HG02970 (cell line): ENCODE results near the gene PDP2.
A peak's percentile ranks its signal among the peaks of the same experiment; 100 is the strongest.

Experiments
- ATAC-seq: cut with Tn5 transposase; IDR thresholded peaks from one replicate; pipeline ENCODE4 v1.9.1; 2021; ENCODE audit warnings: mild to moderate bottlenecking, moderate library complexity, moderate number of reproducible peaks; ENCODE audit not compliant: unreplicated experiment, low FRiP score

Gene PDP2

GRCh38 chr16:66917741-66918140 is 37.4 kb downstream of the PDP2 start:
- ATAC-seq = no peak

DNA sequence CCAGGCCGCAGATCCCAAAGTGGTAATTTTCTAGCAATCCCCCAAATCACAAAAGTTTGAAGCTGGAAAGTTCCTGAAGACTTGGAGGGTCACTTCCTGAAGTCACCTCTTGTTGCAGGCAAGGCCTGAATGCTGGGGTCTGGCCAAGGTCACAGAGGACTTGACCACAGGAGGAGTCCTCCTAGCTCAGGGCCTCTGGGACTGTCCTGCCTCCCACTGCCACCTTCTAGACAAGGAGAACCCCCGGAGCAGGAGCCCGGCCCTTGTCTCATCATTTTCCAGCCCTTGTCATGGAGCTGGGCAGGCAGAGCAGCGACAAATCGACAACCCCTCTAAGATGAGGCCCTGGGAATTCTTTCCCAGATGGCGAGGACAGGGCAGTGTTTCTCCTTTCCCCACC is 38.0 kb downstream of the PDP2 start:
- no peak for ATAC-seq

DNA sequence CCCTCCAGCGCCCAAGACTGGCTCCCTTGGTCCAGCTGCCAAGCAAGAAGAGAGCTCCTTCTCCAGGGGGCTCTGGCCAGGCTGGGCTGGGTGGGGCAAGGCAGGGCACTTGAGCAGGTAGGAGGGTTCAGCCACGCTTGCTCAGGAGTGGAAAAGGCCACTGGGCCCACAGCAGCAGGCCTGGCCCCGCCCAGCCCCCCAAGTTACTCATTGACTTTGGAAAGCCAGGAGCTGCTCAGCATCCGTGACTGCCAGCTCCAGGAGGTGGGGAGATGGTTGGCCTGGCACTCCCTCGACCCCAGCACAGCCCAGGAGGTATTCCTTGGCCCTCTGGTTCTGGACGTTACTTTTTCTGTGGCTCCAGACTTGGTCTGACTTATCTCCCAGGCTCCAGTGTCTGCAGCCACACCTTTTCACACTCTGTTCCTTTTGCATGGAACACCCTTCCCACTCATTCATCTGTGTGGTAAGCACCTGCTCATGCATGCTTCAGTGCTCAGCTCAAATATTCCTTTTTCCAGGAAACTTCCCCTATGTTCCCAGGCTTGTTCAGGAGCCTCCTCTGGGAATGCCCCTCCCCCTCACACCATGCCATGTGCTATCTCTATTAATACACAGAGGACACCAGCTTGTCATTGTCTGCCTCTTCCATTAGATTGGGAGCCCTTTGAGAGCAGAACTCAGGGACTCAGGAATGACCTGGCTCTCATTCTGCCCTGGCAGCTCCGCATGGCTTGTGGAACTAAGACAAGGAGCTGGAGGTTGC is 38.7 kb downstream of the PDP2 start, which contains the start of gene CDH16:
Gene CDH16, minus strand, starts transcription at position 83 of the 766 bp plus-strand sequence. CDS start 820 bp downstream, outside the sequence.
- ATAC-seq = no peak

DNA sequence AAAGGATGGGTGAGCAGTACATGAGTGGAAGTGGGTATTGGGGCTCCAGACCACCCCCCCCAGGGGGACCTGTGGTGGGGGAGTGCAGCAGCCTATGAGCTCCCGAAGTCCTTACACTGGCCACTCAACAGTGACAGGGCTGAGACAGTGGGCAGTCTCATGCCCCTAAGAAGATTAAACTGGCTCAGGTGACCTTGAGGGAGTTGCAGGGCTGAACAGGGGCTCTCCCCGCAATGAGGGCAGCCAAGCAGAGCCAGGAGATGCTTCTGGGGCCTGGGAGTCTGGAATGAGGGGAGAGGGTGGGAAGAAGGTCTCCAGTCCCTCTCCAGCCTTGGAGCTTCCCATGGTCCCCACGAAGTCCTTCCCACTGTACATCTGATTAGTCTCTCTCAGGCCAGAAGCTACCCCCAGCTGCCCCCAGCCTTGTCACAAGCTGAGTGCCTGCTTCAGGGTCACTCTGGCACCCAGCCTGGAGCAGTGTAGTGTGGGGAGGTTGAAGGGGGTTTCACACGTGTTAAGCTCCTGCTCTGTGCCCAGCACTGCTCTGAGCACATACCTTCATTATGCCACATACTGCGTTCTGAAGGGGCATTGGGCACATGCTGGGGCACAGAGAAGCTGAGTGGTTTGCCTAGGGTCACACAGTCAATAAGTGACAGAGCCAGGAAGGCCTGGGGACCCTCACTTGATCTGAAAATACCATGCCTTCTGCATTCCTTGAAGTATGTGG is 39.4 kb downstream of the PDP2 start:
- ATAC-seq = no peak

- ATAC-seq = no peak
Observed at GRCh38 chr16:66920299-66920590, 39.9 kb downstream of the PDP2 start.

- ATAC-seq = no peak
Observed at GRCh38 chr16:66920924-66921680, 40.8 kb downstream of the PDP2 start.

DNA sequence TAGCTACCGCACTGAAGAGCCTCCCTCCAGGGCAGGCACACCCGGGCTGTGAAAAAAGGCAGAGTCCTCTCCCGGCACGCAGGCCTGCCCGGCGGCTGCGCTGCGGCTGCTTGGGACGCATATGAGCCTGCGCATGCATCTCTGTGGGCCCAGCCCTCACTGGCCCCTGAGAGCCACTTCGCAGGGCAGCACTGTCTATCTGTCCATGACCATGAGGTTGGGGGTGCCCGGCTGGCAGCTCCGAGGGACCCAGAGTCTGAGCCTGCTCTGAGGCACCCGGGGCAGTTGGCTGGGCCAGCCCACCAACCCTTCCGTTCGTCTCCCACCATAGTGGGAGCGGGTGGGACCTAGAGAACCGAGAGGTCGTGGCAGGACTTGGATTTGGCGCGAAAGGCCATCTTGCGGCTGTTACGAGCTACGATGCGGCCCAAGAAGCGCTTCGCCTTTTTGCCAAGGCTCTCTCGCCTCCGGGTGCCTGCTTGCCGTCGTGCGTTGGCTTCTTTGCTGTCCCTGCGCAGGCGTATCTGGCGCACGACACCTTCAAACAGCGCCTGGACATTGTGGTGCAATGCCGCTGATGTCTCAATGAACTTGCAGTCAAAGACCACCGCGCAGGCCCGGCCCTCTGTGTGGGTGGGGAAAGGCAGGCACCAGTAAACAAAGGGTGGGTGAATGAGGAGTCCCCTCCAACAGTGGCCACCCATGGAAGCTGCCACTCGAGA is 41.6 kb downstream of the PDP2 start:
- no peak for ATAC-seq

GRCh38 chr16:66923247-66923731 is 43.0 kb downstream of the PDP2 start:
- ATAC-seq = no peak

DNA sequence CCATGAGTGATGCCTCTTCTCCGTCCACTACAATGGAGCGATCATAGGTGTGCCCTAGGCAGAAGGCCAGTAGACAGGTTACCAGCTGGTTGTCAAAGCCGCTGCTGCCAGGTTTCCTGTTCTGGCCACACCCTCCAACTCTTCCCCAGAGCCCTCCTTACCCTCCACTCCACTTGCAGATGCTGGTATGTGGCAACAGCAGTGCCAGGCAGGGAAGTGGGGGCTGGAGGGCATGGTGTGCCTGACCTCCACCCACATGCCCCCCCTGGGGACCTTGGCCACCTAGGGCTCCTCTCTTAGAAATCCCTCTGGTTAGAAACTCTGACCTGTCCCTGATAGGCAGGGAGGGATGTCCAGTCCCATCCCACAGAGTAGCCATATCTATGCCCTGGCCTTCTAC is 43.6 kb downstream of the PDP2 start:
- no peak for ATAC-seq

GRCh38 chr16:66924527-66925321 is 44.4 kb downstream of the PDP2 start:
- ATAC-seq = peak; percentile 44

DNA sequence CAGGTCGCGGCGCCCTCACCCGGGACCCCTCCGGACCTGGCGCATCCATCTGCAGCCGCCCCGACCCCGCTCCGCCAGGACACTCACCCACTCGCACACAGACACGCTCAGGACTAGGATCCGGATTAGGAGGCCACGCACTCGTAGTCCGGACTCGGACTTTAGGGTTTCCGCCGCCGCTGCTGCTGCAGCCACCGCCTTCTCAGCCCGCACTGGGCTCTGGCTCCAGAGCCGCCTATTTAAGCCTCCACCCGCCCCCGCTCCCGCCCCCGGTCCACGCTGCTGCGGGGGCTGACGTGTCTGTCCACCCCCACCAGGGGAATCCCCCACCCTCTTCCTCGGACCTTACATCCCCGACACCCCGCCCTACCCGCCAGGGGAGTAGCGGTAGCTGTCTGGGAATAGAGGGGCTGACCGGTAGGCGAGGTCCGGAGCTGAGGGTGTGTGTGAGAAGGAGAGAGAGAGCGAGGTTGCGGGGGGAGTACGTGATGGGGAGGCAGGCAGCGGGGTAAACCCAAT is 45.1 kb downstream of the PDP2 start, which contains the start of gene RRAD:
Gene RRAD, minus strand, starts transcription at position 214 of the 519 bp plus-strand sequence. CDS start 356 bp downstream, outside the sequence.
- ATAC-seq = peak; percentile 34

DNA sequence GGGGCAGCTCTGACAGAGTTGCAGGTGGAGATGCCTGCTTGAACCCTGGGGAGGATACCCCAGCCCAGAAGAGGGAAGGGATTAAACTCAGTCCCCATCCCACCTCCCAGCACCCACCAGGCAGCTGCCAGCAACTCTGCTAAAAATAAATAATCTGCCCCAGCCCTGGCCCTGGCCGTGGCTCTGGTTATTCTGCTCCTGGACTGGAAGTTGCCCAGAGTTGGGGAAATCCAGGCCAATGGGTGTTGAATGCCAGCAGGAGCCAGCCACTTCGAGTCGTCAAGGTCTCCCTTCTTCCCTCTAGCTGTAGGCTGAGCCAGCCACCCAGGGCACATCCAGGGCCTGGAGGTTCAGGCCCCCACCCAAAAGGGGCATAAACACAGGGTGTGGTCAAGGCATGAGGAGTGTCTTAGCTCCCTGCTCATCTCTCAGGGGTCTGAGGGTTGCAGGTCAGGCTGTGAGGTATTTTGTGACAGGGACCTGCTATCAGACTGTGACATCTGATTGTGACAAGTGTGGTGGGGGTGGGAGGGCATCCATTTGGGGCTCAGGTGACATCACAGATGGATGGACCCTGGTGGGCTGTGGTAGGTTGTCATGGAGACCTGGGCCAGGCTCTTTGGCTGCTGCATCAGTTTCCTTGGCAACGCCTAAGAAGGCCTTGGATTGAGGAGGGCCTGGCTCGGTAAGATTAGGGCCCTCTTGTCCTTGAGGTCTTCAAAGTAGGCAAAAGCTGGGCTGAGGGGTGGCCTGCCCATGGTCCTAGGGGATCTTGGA is 46.0 kb downstream of the PDP2 start:
- ATAC-seq = no peak

- no peak for ATAC-seq
Observed at GRCh38 chr16:66926961-66927436, 46.7 kb downstream of the PDP2 start.

DNA sequence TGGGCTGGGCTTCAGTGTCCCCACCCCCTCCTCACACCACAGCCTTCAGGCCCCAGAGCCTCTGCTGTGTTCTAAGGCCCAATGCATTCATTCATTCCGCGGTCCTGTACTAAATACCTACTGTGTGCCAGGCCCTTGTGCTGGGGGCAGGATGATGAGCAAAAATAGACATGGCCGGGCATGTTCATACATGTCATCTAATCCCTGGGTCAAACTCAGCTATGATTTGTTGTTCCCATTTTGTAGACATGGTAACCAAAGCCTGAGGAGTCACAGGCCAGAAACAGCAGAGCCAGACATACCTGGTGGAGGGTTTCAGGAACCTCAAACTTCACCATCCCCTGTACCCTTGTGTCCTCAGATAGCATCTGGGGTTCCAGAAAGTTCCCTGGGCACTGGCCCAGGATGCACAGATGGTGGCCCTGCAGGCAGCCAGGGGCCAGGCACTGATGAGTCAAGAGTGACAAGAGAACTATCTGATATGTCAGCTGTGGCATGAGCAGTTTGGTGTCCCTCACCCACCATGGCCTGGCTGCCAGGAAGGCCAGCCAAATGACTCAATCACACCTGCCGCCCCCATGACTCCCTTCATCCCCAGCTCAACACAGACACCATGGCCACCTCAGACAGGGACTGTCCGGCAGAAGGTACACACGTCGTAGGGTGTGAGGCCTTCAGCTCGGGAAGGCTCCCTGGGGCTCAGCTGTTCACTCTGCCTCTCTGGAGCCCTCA is 47.8 kb downstream of the PDP2 start:
- ATAC-seq = no peak

DNA sequence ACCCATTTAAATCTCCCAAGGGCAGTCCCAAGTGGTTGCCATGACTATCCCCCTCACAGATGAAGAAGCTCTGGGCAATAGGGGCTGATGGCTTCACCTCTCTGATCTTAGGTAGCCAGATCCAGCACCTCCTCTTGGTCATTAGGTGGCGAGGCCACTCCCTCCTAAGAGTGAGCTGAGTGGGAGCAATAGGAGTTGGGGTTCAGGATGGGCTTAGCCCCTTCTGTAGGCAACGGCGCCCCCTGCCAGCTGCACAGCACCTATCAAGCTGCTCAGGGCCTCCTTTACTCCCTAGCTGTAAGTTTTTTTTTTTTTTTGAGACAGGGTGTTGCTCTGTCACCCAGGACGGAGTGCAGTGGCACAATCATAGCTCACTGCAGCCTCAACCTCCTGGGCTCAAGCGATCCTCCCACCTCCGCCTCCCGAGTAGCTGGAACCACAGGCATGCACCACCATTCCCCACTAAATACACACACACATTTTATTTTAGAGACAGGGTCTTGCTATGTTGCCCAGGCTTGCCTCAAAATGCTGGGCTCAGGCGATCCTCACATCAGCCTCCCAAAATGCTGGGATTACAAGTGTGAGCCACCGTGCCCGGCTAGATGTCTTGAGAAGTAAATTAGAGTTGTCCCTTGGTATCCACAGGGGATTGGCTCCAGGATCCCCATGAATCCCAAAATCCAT is 48.5 kb downstream of the PDP2 start:
- ATAC-seq = no peak

- ATAC-seq = no peak
Observed at GRCh38 chr16:66930189-66930588, 49.9 kb downstream of the PDP2 start.

- ATAC-seq = no peak
Observed at GRCh38 chr16:66931665-66932064, 51.4 kb downstream of the PDP2 start.
